K562 (cell line): ENCODE data around the gene SLC39A11. TPM values are rescaled to one million over a fixed set of nuclear protein-coding genes. Genes with fewer than 3 reads are reported as not detected.

Experiments used
- ATAC-seq: fragments of 200-7000 bp; cut with Tn5 transposase; 3 replicates; pipeline ENCODE4 v1.9.1; 2020; ENCODE audit warnings: moderate library complexity
- BruUV-seq: library from RNA; stranded (reverse); fragments of 400-500 nt; replicated peaks from 2 replicates; lab custom pipeline; 2021; lab: Mats Ljungman, UMichigan
- CTCF ChIA-PET: fragments of 300-600 bp; formaldehyde crosslinking; extraction: SDS; loops from one replicate; lab custom pipeline; 2021; ENCODE audit warnings: low intra/inter-chr PET ratio; lab: Yijun Ruan, JAX
- POLR2A ChIA-PET: fragments of 300-600, 350-650 bp; sonication (Branson Sonifier 250); formaldehyde crosslinking; extraction: SDS; loops from one replicate; lab custom pipeline; 2021; ENCODE audit warnings: antibody characterized with exemption, inconsistent platforms; lab: Yijun Ruan, JAX
- DNase-seq, 4 experiments: peaks; one replicate each; pipeline versions ENCODE4 v3.0.0 to v3.0.0-alpha.2; 2011 to 2018; ENCODE audit warnings: low spot score in 3 of 4, mixed read lengths in 3 of 4; ENCODE audit errors: extremely low read depth in 1 of 4
- FAIRE-seq: peaks from 2 replicates; lab custom pipeline; 2011; peaks lifted over from hg19 to GRCh38; lab: Jason Lieb, UNC
- H2AFZ ChIP-seq: 2 replicates; pipeline ENCODE4 v1.6.0; 2011; ENCODE audit warnings: low read depth, low read length, control low read depth, inconsistent platforms
- H3K27ac ChIP-seq: fragments of 200-600 bp; 3 replicates; pipeline ENCODE4 v1.8.0; 2011; ENCODE audit warnings: low read depth, mild to moderate bottlenecking, control low read depth, inconsistent platforms, low read length, moderate library complexity, mixed read lengths; ENCODE audit errors: extremely low read depth
- H3K27me3 ChIP-seq, 2 experiments: fragments of 300-600 bp in 1 of 2; 2 replicates in 1 of 2; 3 replicates in 1 of 2; pipeline versions ENCODE4 v1.6.0 to v1.8.0; 2011; ENCODE audit warnings: inconsistent platforms in 2 of 2, low read length in 2 of 2, mild to moderate bottlenecking in 1 of 2, mixed read lengths in 1 of 2, moderate library complexity in 1 of 2; ENCODE audit not compliant: control insufficient read depth in 2 of 2, insufficient read depth in 2 of 2
- H3K36me3 ChIP-seq: fragments of 300-600 bp; 3 replicates; pipeline ENCODE4 v1.8.0; 2011; ENCODE audit warnings: mild to moderate bottlenecking, low read length, inconsistent platforms; ENCODE audit not compliant: control insufficient read depth, insufficient read depth
- H3K4me1 ChIP-seq, 2 experiments: fragments of 200-600 bp in 1 of 2; replicated peaks in 1 of 2; 2 replicates in 1 of 2; 3 replicates in 1 of 2; pipeline versions ENCODE4 v1.5.1 to v1.8.0; 2011; ENCODE audit warnings: inconsistent platforms in 2 of 2, low read length in 2 of 2, mild to moderate bottlenecking in 1 of 2, mixed read lengths in 1 of 2, moderate library complexity in 1 of 2; ENCODE audit not compliant: control insufficient read depth in 2 of 2, insufficient read depth in 2 of 2
- H3K4me2 ChIP-seq: 2 replicates; pipeline ENCODE4 v1.6.1; 2011; ENCODE audit warnings: low read length, control low read depth, inconsistent platforms, mixed read lengths; ENCODE audit not compliant: insufficient read depth
- H3K4me3 ChIP-seq: fragments of 200-600 bp; sonication (generic), shearing (Covaris generic); 2 replicates; pipeline ENCODE4 v1.5.1; 2016; ENCODE audit warnings: control low read depth, inconsistent platforms
- H3K79me2 ChIP-seq: fragments of 200-600 bp; 3 replicates; pipeline ENCODE4 v1.8.0; 2011; ENCODE audit warnings: low read length, inconsistent platforms; ENCODE audit not compliant: control insufficient read depth, insufficient read depth
- H3K9ac ChIP-seq, 2 experiments: 2 replicates each; pipeline versions ENCODE4 v1.6.0 to v1.6.1; 2011; ENCODE audit warnings: low read depth in 2 of 2, low read length in 2 of 2, control low read depth in 1 of 2, inconsistent platforms in 1 of 2, mild to moderate bottlenecking in 1 of 2, mixed read lengths in 1 of 2; ENCODE audit not compliant: insufficient read depth in 1 of 2
- H3K9me1 ChIP-seq: one replicate; pipeline ENCODE4 v1.6.0; 2011; ENCODE audit warnings: inconsistent platforms, mild to moderate bottlenecking, low read length, moderate library complexity; ENCODE audit not compliant: control insufficient read depth, insufficient read depth
- H3K9me3 ChIP-seq: replicated peaks from 2 replicates; pipeline ENCODE4 v1.5.1; 2011; ENCODE audit warnings: low read depth, low read length, inconsistent platforms; ENCODE audit not compliant: control insufficient read depth, insufficient read depth
- H4K20me1 ChIP-seq: replicated peaks from 2 replicates; pipeline ENCODE4 v1.6.1; 2011; ENCODE audit warnings: low read length, inconsistent platforms, mixed read lengths; ENCODE audit not compliant: control insufficient read depth, insufficient read depth
- CBX8 ChIP-seq: fragments of 200-600 bp; sonication (generic); IDR thresholded peaks from 2 replicates; pipeline ENCODE4 v1.6.1; 2012; ENCODE audit warnings: borderline replicate concordance, mixed run types, low read depth, mild to moderate bottlenecking, moderate library complexity, mixed read lengths, low read length, control low read depth, inconsistent platforms; ENCODE audit not compliant: poor library complexity, severe bottlenecking; ENCODE audit errors: extremely low read depth
- ELF4 ChIP-seq: fragments of 450-650 bp; formaldehyde crosslinking; IDR thresholded peaks from 2 replicates; pipeline ENCODE4 v1.4.0; 2022; ENCODE audit warnings: missing genetic modification characterization
- GABPA ChIP-seq: fragments of 200-800 bp; sonication (Bioruptor generic); conservative IDR thresholded peaks from 2 replicates; pipeline ENCODE4 v1.6.1; 2016; ENCODE audit warnings: low read depth, missing genetic modification characterization, missing compliant biosample characterization
- HDAC1 ChIP-seq, 2 experiments: fragments of 450-650 bp; IDR thresholded peaks; 2 replicates each; pipeline ENCODE4 v1.6.1; 2016 to 2017; ENCODE audit warnings: inconsistent platforms in 1 of 2, mild to moderate bottlenecking in 1 of 2, moderate library complexity in 1 of 2
- HLTF ChIP-seq: fragments of 450-650 bp; IDR thresholded peaks from 2 replicates; pipeline ENCODE4 v1.6.1; 2016
- MCM7 ChIP-seq, 2 experiments: fragments of 450-650 bp; IDR thresholded peaks; 2 replicates each; pipeline ENCODE4 v1.6.1; 2016 to 2018
- PHF21A ChIP-seq: fragments of 450-650 bp; IDR thresholded peaks from 2 replicates; pipeline ENCODE4 v1.6.1; 2017; ENCODE audit warnings: low read depth, borderline replicate concordance
- STAG1 ChIP-seq: sonication (generic); formaldehyde crosslinking; IDR thresholded peaks from 2 replicates; pipeline ENCODE4 v1.5.0; 2020; ENCODE audit warnings: missing genetic modification reagents, borderline replicate concordance
- ZKSCAN3 ChIP-seq: fragments of 250-450 bp; sonication (Bioruptor Pico); IDR thresholded peaks from 2 replicates; pipeline ENCODE4 v1.4.0; 2020
- ZNF146 ChIP-seq: IDR thresholded peaks from one replicate; pipeline ENCODE4 v1.6.1; 2018; ENCODE audit warnings: missing compliant biosample characterization; ENCODE audit not compliant: unreplicated experiment
- ZNF347 ChIP-seq: fragments of 450-650 bp; formaldehyde crosslinking; IDR thresholded peaks from 2 replicates; pipeline ENCODE4 v1.4.0; 2020; ENCODE audit warnings: low read depth, mild to moderate bottlenecking, moderate library complexity
- ZNF589 ChIP-seq: fragments of 200-800 bp; sonication (Bioruptor generic); IDR thresholded peaks from 2 replicates; pipeline ENCODE4 v1.6.1; 2016; ENCODE audit warnings: low read depth, missing genetic modification characterization, missing compliant biosample characterization
- ZNF644 ChIP-seq: fragments of 200-800 bp; sonication (Bioruptor generic); IDR thresholded peaks from 2 replicates; pipeline ENCODE4 v1.6.1; 2016; ENCODE audit warnings: low read depth, missing genetic modification characterization, missing compliant biosample characterization
- ZNF766 ChIP-seq: fragments of 200-800 bp; sonication (Bioruptor generic); conservative IDR thresholded peaks from 2 replicates; pipeline ENCODE4 v1.6.1; 2016; ENCODE audit warnings: missing genetic modification characterization, missing compliant biosample characterization
- WGBS: fragments of 100-300 bp; shearing (Covaris generic); methylation state at CpG from one replicate; pipeline ENCODE4 v1.1.6; 2016; ENCODE audit warnings: low coverage, mixed read lengths; ENCODE audit not compliant: insufficient coverage; ENCODE audit errors: missing lambda C conversion rate; 5-methylcytosine and 5-hydroxymethylcytosine counted together
- in situ Hi-C: fragments of 300-500 bp; cut with MboI; formaldehyde crosslinking; loops from 4 replicates; pipeline ENCODE4 v1.15.0; 2018; ENCODE audit warnings: inconsistent platforms, mixed read lengths
- intact Hi-C: fragments of 100-400 bp; cut with micrococcal nuclease; formaldehyde crosslinking; loops from 2 replicates; pipeline ENCODE4 v1.14.2; 2022
- polyA plus RNA-seq, 8 experiments: library from polyadenylated mRNA; depleted of rRNA in 4 of 8; stranded (reverse) in 5 of 8; unstranded in 3 of 8; fragments of >200 nt; fragmentation: Nextera tagmentation in 2 of 8; fragmentation: Illumina TruSeq in 1 of 8; extraction: Ambion mirVana in 2 of 8; extraction: Trizol in 1 of 8; gene quantifications; 2 replicates each; pipeline versions ENCODE4 v1.2.1 to v1.2.3, GENCODE V29; 2011 to 2014; ENCODE audit warnings: inconsistent platforms in 1 of 8, missing spikeins in 1 of 8
- total RNA-seq, 7 experiments: library from RNA; depleted of rRNA in 6 of 7; stranded (reverse); fragments of >200 nt in 6 of 7; fragmentation: Illumina TruSeq in 2 of 7; extraction: Trizol in 2 of 7; gene quantifications; 2 replicates each; pipeline versions ENCODE4 v1.2.1 to v1.2.3, GENCODE V29; 2011 to 2021; ENCODE audit warnings: low replicate concordance in 1 of 7
- TF ChIP-seq, protein P1 (sequence below): IDR thresholded peaks from 2 replicates; pipeline ENCODE4 v1.6.1; 2011; ENCODE audit not compliant: insufficient read length; ENCODE audit errors: extremely low read depth

SLC39A11 gene
- total and polyA plus RNA-seq, 9 of the 15 experiments (the other 6 are each of a cell fraction or from before 2014, with no cell fraction given), result 10.5 to 26.4 (median 13.4) TPM

DNA sequence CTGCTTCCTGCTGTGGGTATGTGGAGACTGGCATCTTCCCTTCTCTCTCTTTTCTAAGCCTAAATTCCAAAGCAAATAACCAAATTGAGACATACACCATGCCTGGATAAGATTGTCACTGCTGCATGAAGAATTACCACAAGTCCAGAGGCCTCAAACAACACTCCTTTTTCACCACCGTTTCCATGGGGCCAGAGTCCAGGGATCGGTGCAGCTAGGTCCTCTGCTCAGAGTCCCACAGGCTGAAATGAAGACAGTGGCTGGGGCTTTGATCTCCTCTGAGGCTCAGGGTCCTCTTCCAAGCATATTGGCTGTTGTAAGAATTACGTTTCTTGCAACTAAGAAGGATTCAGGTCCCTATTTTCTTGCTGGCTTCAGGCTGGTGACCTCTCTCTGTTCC, 130.4 kb downstream of the SLC39A11 start (continued):
- TF ChIP-seq MCM7 (IDR thresholded peaks at IDR 0.05), result no peak
- TF ChIP-seq ZNF589 (CRISPR knock-in tag), result no peak
- no peak for TF ChIP-seq GABPA (tag)
- TF ChIP-seq, all 486 proteins: peak for 0

DNA sequence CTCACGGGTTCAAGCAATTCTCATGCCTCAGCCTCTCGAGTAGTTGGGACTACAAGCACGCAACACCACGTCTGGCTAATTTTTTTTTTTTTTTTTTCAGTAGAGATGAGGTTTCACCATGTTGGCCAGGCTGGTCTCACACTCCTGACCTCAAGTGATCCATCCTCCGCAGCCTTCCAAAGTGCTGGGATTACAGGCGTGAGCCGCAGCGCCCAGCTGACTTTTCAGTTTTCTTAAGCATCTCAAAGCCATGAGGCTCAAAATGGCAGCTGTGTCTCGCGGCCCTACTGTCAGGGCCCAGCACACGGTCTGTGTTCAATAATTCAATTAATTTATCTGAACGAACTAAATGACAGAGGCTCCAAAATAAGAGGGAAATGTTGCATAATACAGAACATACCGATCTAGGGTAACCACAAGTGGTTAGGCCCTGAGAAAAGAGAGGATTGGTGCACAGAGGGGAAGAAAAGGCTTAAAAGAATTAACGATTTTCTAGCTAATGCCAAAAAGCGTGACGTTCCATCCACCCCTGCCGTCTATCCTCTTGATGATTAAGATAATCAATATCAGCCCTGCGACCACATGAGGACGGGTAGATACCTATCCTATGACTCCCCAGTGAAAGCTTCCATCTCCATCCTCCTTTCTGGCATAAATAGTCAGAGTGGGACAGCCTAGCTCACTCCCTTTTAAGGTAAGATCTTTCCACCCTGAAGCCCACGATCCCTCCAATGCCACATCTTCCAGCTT, 136.9 kb downstream of the SLC39A11 start:
- ChIA-PET CTCF (no interaction called here), POLR2A (interaction anchor here (0.5 to 0.6 kb wide), 2 partner anchors 76 to 285 kb away, joined by 3 read pairs; no protein-coding TSS in a partner anchor)
- 63% methylated on average over 18 of the region's 20 CpGs for WGBS
- no peak overlapping the region for H3K4me2 ChIP-seq
- no peak for ATAC-seq
- in situ Hi-C loops (no loop called here), intact Hi-C loops (no loop called here)
- no peak overlapping the region for H3K4me3 ChIP-seq
- H3K9me1 ChIP-seq, result no peaks in the 10 kb centered on the region
- FAIRE-seq, result no peak
- no peaks in the 10 kb centered on the region for H3K4me1 ChIP-seq
- no peak overlapping the region for H3K9ac ChIP-seq
- BruUV-seq, result no TSS peak
- DNase-seq, result no peak
- no peak overlapping the region for H2AFZ ChIP-seq
- peaks cover 4% of the 10 kb centered on the region; the same call in 1 of the 2 replicates for H4K20me1 ChIP-seq
- H3K27ac ChIP-seq, result no peak overlapping the region
- H3K79me2 ChIP-seq, result no peaks in the 10 kb centered on the region
- H3K36me3 ChIP-seq, result no peaks in the 10 kb centered on the region
- no peaks in the 10 kb centered on the region; a peak in 1 of 5 replicates for H3K27me3 ChIP-seq
- TF ChIP-seq CBX8, result no peak
- no peak for TF ChIP-seq ZNF766 (CRISPR knock-in tag)
- TF ChIP-seq ZNF644 (tag), result no peak
- TF ChIP-seq, protein P1, sequence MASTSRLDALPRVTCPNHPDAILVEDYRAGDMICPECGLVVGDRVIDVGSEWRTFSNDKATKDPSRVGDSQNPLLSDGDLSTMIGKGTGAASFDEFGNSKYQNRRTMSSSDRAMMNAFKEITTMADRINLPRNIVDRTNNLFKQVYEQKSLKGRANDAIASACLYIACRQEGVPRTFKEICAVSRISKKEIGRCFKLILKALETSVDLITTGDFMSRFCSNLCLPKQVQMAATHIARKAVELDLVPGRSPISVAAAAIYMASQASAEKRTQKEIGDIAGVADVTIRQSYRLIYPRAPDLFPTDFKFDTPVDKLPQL, result no peak
- TF ChIP-seq ZNF146 (CRISPR knock-in tag), result no peak
- TF ChIP-seq HDAC1 (IDR thresholded peaks at IDR 0.05), result no peak
- no peak for TF ChIP-seq HLTF
- no peak for TF ChIP-seq ZNF347 (CRISPR knock-in tag)
- TF ChIP-seq STAG1 (CRISPR knock-in tag), result no peak
- no peak for TF ChIP-seq ELF4
- TF ChIP-seq PHF21A, result no peak
- TF ChIP-seq ZKSCAN3 (CRISPR knock-in tag), result no peak
- no peaks in the 10 kb centered on the region for H3K9me3 ChIP-seq
